NCI-H1417 (cell line): ENCODE measurements around the gene TRERF1.
"Not testable (repeated sequence)": the region's sequence is repeated elsewhere in the genome, so short reads cannot be mapped to it uniquely, and the experiment has no call there.

Experiments
- DNase-seq, 3 experiments: peaks; one replicate each; lab custom pipeline; 2025; lab: John Stamatoyannopoulos, UW

The TRERF1 gene

GRCh38 chr6:42449917-42450476, 1.7 kb downstream of the TRERF1 start:
- DNase-seq = peak in 2 of 3 experiments; percentile 36 to 62

- peak in 1 of 3 experiments; percentile 32 for DNase-seq
Observed at GRCh38 chr6:42448927-42449659, 2.6 kb downstream of the TRERF1 start.

- DNase-seq = no peak
Observed at GRCh38 chr6:42448391-42448790, 3.3 kb downstream of the TRERF1 start.

GRCh38 chr6:42446996-42447395, 4.7 kb downstream of the TRERF1 start:
- DNase-seq = no peak

GRCh38 chr6:42446370-42446769, 5.4 kb downstream of the TRERF1 start:
- DNase-seq = no peak

GRCh38 chr6:42445955-42446354, 5.8 kb downstream of the TRERF1 start:
- DNase-seq = not testable (repeated sequence)

GRCh38 chr6:42443312-42444060, 8.2 kb downstream of the TRERF1 start:
- no peak for DNase-seq

- DNase-seq = no peak
Observed at GRCh38 chr6:42441697-42442081, 10.0 kb downstream of the TRERF1 start.

- no peak for DNase-seq
Observed at GRCh38 chr6:42440778-42441696, 10.7 kb downstream of the TRERF1 start.

GRCh38 chr6:42440027-42440426, 11.7 kb downstream of the TRERF1 start:
- no peak for DNase-seq

- no peak for DNase-seq
Observed at GRCh38 chr6:42436825-42437224, 14.9 kb downstream of the TRERF1 start.

GRCh38 chr6:42434237-42434636, 17.5 kb downstream of the TRERF1 start:
- no peak for DNase-seq

GRCh38 chr6:42433409-42433808, 18.3 kb downstream of the TRERF1 start:
- no peak for DNase-seq

- DNase-seq = no peak
Observed at GRCh38 chr6:42431877-42432276, 19.8 kb downstream of the TRERF1 start.

GRCh38 chr6:42431356-42431755, 20.4 kb downstream of the TRERF1 start:
- DNase-seq = no peak

- no peak for DNase-seq
Observed at GRCh38 chr6:42429836-42430235, 21.9 kb downstream of the TRERF1 start.

GRCh38 chr6:42429042-42429585, 22.6 kb downstream of the TRERF1 start:
- no peak for DNase-seq

GRCh38 chr6:42428326-42429041, 23.2 kb downstream of the TRERF1 start:
- DNase-seq = no peak

GRCh38 chr6:42427871-42428270, 23.9 kb downstream of the TRERF1 start:
- no peak for DNase-seq

GRCh38 chr6:42426191-42426590, 25.5 kb downstream of the TRERF1 start:
- DNase-seq = no peak

- no peak for DNase-seq
Observed at GRCh38 chr6:42424906-42425474, 26.7 kb downstream of the TRERF1 start.
